HTERT RPE-1 (cell line): ENCODE results near the gene GSG1L.

Source experiments
- in situ Hi-C: fragments of 300-500 bp; cut with MboI; formaldehyde crosslinking; loops from 4 replicates; pipeline ENCODE4 v1.14.3; 2020; ENCODE audit warnings: low sequenced_read_pairs

The GSG1L gene

GRCh38 chr16:27824786-27825185 lies 238.7 kb downstream of the GSG1L start:
- in situ Hi-C loops: no loop called here

- in situ Hi-C loops: no loop called here
Observed at GRCh38 chr16:27824006-27824405, 239.5 kb downstream of the GSG1L start.

- in situ Hi-C loops: no loop called here
Observed at GRCh38 chr16:27823421-27823820, 240.1 kb downstream of the GSG1L start.

GRCh38 chr16:27822996-27823395 lies 240.5 kb downstream of the GSG1L start:
- in situ Hi-C loops: no loop called here

GRCh38 chr16:27822529-27822928 lies 241.0 kb downstream of the GSG1L start:
- in situ Hi-C loops: no loop called here

GRCh38 chr16:27820646-27821345 lies 242.7 kb downstream of the GSG1L start:
- in situ Hi-C loops: no loop called here

GRCh38 chr16:27819881-27820610 lies 243.5 kb downstream of the GSG1L start:
- in situ Hi-C loops: no loop called here

- in situ Hi-C loops: no loop called here
Observed at GRCh38 chr16:27819356-27819755, 244.2 kb downstream of the GSG1L start.

GRCh38 chr16:27818246-27818645 lies 245.3 kb downstream of the GSG1L start:
- in situ Hi-C loops: no loop called here

GRCh38 chr16:27817038-27817437 lies 246.5 kb downstream of the GSG1L start:
- in situ Hi-C loops: no loop called here

GRCh38 chr16:27816561-27816960 lies 247.0 kb downstream of the GSG1L start:
- in situ Hi-C loops: no loop called here

- in situ Hi-C loops: no loop called here
Observed at GRCh38 chr16:27813591-27813990, 249.9 kb downstream of the GSG1L start.

GRCh38 chr16:27811881-27812280 lies 251.6 kb downstream of the GSG1L start:
- in situ Hi-C loops: no loop called here

GRCh38 chr16:27806986-27807385 lies 256.5 kb downstream of the GSG1L start:
- in situ Hi-C loops: no loop called here

GRCh38 chr16:27806388-27806787 lies 257.1 kb downstream of the GSG1L start:
- in situ Hi-C loops: no loop called here

- in situ Hi-C loops: no loop called here
Observed at GRCh38 chr16:27805828-27806351, 257.6 kb downstream of the GSG1L start.

- in situ Hi-C loops: no loop called here
Observed at GRCh38 chr16:27803775-27804549, 259.6 kb downstream of the GSG1L start.

GRCh38 chr16:27802664-27803439 lies 260.7 kb downstream of the GSG1L start:
- in situ Hi-C loops: no loop called here

GRCh38 chr16:27801289-27801945 lies 262.1 kb downstream of the GSG1L start:
- in situ Hi-C loops: no loop called here

GRCh38 chr16:27800817-27801216 lies 262.7 kb downstream of the GSG1L start:
- in situ Hi-C loops: no loop called here
